Measurements from ENCODE around the gene WNK3. TPM values are rescaled to one million over a fixed set of nuclear protein-coding genes. Genes with fewer than 3 reads are reported as not detected.

WNK3 gene
- total RNA-seq, 1 donor from 2014 or later, result 19.7 TPM

- Mint-ChIP-seq H3K4me1 (ENCODE audit: low read depth, unreplicated experiment) (peaks cover 16% of the 10 kb centered on the region), H3K27ac (ENCODE audit: unreplicated experiment) (peak overlapping the region; percentile 68), H3K27me3 (ENCODE audit: unreplicated experiment) (peaks cover 4% of the 10 kb centered on the region), H3K36me3 (ENCODE audit: unreplicated experiment) (no peaks in the 10 kb centered on the region), H3K9me3 (ENCODE audit: unreplicated experiment) (no peaks in the 10 kb centered on the region), H3K4me3 (ENCODE audit: unreplicated experiment) (peak overlapping the region; percentile 90)
- no peak for TF ChIP-seq CTCF (IDR thresholded peaks at IDR 0.05; ENCODE audit: partially characterized antibody, unreplicated experiment)
- DNase-seq, result peak; percentile 55
Measured at GRCh38 chrX:54182194-54182863, 175.5 kb downstream of the WNK3 start.

- TF ChIP-seq CTCF (IDR thresholded peaks at IDR 0.05; ENCODE audit: partially characterized antibody, unreplicated experiment), result no peak
- Mint-ChIP-seq H3K27me3 (ENCODE audit: unreplicated experiment) (peaks cover 4% of the 10 kb centered on the region), H3K4me1 (ENCODE audit: low read depth, unreplicated experiment) (peaks cover 16% of the 10 kb centered on the region), H3K9me3 (ENCODE audit: unreplicated experiment) (no peaks in the 10 kb centered on the region), H3K27ac (ENCODE audit: unreplicated experiment) (peak overlapping the region; percentile 68), H3K4me3 (ENCODE audit: unreplicated experiment) (peak overlapping the region; percentile 90), H3K36me3 (ENCODE audit: unreplicated experiment) (no peaks in the 10 kb centered on the region)
- no peak for DNase-seq
Measured at GRCh38 chrX:54181202-54181953, 176.5 kb downstream of the WNK3 start.

- no peak for TF ChIP-seq CTCF (IDR thresholded peaks at IDR 0.05; ENCODE audit: partially characterized antibody, unreplicated experiment)
- Mint-ChIP-seq H3K9me3 (ENCODE audit: unreplicated experiment) (no peaks in the 10 kb centered on the region), H3K36me3 (ENCODE audit: unreplicated experiment) (no peaks in the 10 kb centered on the region), H3K4me1 (ENCODE audit: low read depth, unreplicated experiment) (peaks cover 16% of the 10 kb centered on the region), H3K27me3 (ENCODE audit: unreplicated experiment) (peaks cover 4% of the 10 kb centered on the region), H3K4me3 (ENCODE audit: unreplicated experiment) (peak overlapping the region; percentile 25), H3K27ac (ENCODE audit: unreplicated experiment) (no peak overlapping the region)
- no peak for DNase-seq
Measured at GRCh38 chrX:54180403-54180802, 177.4 kb downstream of the WNK3 start.

- Mint-ChIP-seq H3K4me3 (ENCODE audit: unreplicated experiment) (no peak overlapping the region), H3K4me1 (ENCODE audit: low read depth, unreplicated experiment) (peaks cover 16% of the 10 kb centered on the region), H3K27me3 (ENCODE audit: unreplicated experiment) (peaks cover 4% of the 10 kb centered on the region), H3K36me3 (ENCODE audit: unreplicated experiment) (no peaks in the 10 kb centered on the region), H3K27ac (ENCODE audit: unreplicated experiment) (no peak overlapping the region), H3K9me3 (ENCODE audit: unreplicated experiment) (no peaks in the 10 kb centered on the region)
- TF ChIP-seq CTCF (IDR thresholded peaks at IDR 0.05; ENCODE audit: partially characterized antibody, unreplicated experiment), result no peak
- no peak for DNase-seq
Measured at GRCh38 chrX:54178100-54178940, 179.5 kb downstream of the WNK3 start.

Measured in glutamatergic neuron (in vitro differentiated cells).